HG03196 (cell line): Measurements from ENCODE around the gene PGAM4.
"Not testable (repeated sequence)": the region's sequence is repeated elsewhere in the genome, so short reads cannot be mapped to it uniquely, and the experiment has no call there.

Source experiments
- ATAC-seq: cut with Tn5 transposase; IDR thresholded peaks from one replicate; pipeline ENCODE4 v1.9.1; 2021; ENCODE audit not compliant: unreplicated experiment

Gene PGAM4

GRCh38 chrX:77969538-77969937 is at the start of gene PGAM4:
Gene PGAM4, minus strand, starts transcription at chrX:77969638. Its CDS starts 0 bp downstream, at chrX:77969638.
- ATAC-seq: no peak

DNA sequence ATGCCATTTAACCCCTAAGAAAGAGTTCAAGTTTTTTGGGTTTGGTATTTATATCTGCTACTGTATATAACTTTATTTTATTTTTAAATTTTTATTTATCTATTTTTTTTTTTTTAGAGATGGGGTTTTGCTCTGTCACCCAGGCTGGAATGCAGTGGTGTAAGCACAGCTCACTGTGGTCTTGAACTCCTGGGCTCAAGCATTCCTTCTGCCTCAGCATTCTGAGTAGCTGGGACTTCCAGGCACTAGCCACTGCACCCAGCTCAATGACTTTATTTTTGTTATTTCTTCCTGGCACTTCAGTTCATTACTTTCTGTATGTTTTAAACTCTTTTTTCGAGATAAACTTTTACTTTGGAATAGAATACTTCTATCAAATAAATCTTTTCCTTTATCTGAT is 42.4 kb upstream of the PGAM4 start:
- no peak for ATAC-seq

- no peak for ATAC-seq
These were observed 10.4 kb upstream of the PGAM4 start for GRCh38 chrX:77979870-77980269.

DNA sequence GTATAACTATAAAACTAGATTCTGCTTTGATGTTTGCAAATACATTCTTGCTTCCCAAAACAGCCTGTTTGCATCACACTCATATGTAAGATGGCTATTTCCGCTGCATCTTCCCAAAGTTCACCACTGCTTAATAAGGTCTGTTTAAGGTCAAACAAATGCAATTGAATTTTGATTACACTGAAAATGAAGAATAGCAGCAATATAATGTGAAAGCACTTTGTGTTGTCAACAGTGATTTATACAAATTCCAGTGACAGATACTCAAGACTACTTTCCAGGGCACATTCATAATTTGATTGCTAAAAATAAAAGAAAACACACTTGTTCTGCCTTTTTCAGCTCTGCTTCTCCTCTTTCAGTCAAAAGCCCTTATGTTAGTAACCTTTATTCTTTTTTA is 8.1 kb upstream of the PGAM4 start:
- ATAC-seq: no peak

GRCh38 chrX:77977095-77977494 is 7.7 kb upstream of the PGAM4 start:
- no peak for ATAC-seq

DNA sequence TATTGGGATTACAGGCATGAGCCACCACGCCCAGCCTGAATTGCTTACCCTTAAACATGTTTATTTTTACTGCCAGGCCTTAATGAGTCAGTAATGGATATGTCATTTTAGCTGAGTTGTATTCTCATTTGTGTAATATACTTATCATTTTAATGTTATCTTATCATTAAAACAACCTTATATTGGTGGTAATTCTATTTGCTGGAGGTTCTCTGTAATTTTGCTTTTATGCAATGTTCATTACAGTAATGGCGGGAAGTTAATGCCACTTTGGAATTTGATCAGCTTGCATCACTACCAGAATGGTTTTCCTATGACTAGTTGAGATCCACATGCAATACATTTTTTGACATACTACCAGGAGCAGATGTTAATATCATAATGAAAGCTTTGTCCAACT is 6.3 kb upstream of the PGAM4 start:
- no peak for ATAC-seq

DNA sequence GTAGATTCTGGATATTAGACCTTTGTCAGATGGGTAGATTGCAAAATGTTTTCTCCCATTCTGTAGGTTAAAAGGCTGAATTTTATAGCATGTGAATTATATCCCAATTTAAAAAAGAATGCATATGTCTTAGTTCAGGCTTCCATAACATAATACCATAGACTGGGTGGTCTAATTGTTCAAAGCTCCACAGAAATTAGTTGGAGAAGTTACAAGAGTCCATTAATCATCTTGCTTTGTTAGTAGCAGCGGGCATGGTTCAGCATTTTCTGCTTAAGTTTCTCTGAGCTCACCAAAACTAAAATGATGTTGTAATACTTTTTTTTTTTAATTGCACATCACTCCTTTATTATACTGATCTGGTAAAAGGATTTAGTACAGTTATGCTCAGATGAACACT is 1.8 kb downstream of the PGAM4 start:
- ATAC-seq: no peak

DNA sequence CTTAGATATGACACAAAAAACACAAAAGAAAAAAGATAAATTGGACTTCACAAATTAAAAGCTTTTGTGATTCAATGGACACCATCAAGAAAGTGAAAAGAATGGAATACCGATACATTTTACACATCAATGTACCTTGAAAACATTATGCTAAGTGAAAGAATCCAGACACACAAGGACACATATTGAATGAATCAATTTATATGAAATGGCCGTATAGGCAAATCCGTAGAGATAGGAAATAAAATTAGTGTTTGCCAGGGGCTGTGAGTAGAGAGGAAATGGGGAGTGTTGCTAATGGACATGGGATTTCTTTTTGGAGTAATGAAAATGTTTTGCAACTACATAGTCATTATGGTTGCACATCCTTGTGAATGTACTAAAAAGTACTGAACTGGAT is 3.1 kb downstream of the PGAM4 start:
- ATAC-seq: no peak

GRCh38 chrX:77962068-77962902 is 7.2 kb downstream of the PGAM4 start:
- no peak for ATAC-seq

GRCh38 chrX:77961063-77961462 is 8.4 kb downstream of the PGAM4 start:
- ATAC-seq: no peak

DNA sequence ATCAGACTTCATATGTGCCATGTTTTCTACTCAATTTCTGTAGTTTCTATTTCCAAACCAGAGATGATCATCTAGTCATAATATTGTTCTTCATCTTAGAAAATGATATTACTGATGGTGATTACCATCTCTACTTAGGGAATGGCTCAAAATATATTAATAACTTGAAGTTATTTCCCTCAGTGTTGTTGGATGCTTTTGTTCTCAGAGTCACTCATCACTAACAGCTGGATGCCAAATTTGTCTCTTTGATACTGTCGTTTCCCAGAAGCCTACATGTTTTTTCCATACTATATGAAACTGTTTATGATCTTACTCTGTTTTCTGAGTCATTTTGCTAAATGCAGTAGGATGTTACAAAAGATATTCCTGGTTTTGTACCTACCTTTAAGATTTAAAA is 8.9 kb downstream of the PGAM4 start:
- ATAC-seq: no peak

DNA sequence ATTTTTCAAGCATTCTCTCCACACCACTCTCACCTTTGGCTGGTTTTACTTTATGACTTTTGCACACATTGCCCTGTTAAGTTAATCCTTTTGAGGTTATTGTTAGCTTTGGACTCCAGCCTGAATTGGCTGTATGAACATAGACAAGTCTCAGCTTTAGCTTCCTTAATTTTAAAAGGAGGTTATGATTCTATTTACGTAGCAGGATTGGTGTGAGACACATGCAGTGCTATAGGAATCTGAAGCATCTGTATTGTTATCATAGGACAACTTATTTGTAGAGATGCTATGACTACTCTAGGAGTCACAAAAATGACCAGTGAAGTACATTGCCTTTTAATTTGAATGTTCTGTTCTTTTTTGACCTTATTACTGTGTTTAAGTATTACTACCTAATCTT is 15.7 kb downstream of the PGAM4 start:
- ATAC-seq: no peak

DNA sequence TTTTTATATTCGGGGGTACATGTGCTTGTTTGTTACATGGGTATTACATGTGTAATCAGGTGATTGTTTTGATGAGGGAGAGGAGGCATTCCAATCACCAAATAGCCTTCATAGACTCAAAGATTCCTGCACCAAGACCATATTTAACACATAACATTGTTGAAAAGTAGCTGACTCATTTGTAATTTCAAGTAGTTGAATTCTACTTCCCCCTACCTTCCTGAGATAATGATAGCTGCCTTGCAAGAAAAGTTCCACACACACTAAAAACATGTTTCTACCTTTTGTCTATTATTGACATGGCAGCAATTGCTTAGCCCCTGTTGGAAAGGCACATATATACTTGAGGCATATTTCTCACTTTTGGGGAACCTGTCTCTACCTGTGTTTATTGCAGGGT is 16.1 kb downstream of the PGAM4 start:
- ATAC-seq: no peak

DNA sequence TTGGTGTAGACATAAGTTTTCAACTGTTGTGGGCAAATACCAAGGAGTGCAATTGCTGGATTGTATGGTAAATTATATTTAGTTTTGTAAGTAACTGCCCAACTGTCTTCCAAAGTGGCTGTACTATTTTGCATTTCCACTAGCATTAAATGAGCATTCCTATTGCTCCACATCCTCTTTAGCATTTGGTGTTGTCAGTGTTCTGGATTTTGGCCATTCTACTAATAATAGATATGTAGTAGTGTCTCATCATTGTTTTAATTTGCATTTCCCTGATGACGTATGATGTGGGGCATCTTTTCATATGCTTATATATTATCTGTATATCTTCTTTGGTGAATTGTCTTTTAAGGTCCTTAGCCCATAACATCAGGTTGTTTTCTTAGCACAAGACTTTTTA is 17.3 kb downstream of the PGAM4 start:
- ATAC-seq: no peak

- no peak for ATAC-seq
These were observed 19.6 kb downstream of the PGAM4 start for GRCh38 chrX:77949840-77950239.

GRCh38 chrX:77946571-77946970 is 22.9 kb downstream of the PGAM4 start:
- no peak for ATAC-seq

- ATAC-seq: no peak
These were observed 23.4 kb downstream of the PGAM4 start for GRCh38 chrX:77945910-77946545.

GRCh38 chrX:77945031-77945430 is 24.4 kb downstream of the PGAM4 start:
- not testable (repeated sequence) for ATAC-seq

- ATAC-seq: no peak
These were observed 31.3 kb downstream of the PGAM4 start for GRCh38 chrX:77938083-77938680.

DNA sequence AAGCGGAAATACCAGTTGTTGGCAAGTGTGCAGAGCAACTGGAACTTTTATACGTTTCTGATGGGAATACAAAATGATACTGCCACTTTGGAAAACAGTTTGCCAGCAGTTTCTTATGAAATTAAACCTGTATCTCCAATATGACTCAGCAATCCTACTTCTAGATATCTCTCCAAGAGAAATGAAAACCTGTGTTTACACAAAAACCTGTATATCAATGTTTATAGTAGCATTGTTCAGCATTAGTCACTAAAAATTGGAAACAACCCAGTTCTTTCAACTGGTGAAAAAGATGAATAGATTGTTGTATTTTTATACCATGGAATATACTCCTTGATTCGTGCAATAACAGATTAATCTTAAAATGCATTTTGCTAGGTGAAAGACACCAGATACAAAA is 32.1 kb downstream of the PGAM4 start:
- ATAC-seq: no peak

DNA sequence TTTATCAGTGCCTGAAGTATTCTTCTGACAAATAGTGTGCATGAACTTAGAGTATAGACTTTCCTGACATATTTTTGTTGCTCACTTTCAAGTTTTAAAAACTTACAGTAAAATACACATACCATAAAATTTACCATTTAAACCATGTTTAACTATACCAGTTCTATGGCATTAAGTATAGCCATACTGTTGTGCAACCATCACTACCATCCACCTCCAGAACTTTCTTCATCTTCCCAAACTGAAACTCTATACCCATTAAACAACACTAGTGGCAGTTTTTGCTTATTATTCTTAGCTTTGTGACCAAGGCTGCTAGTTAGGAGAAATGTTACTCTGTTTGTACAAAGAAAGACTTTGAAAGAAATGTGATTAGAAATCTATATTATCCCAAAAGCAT is 33.1 kb downstream of the PGAM4 start:
- no peak for ATAC-seq

- no peak for ATAC-seq
These were observed 33.6 kb downstream of the PGAM4 start for GRCh38 chrX:77935886-77936285.
